Endothelial cell of umbilical vein (primary cell): ENCODE data around the gene OVOL1. TPM values are rescaled to one million over a fixed set of nuclear protein-coding genes. Genes with fewer than 3 reads are reported as not detected.

Source experiments
- BruUV-seq: library from RNA; stranded (reverse); fragments of 400-500 nt; replicated peaks from 2 replicates; lab custom pipeline; 2021; lab: Mats Ljungman, UMichigan
- CTCF ChIA-PET: fragments of 300-600, 350-600 bp; sonication (Branson Sonifier 250); formaldehyde crosslinking; loops from one replicate; lab custom pipeline; 2021; ENCODE audit warnings: antibody characterized with exemption, inconsistent platforms; lab: Charles Lee
- POLR2A ChIA-PET: fragments of 300-600, 350-600 bp; sonication (Branson Sonifier 250); formaldehyde crosslinking; loops from one replicate; lab custom pipeline; 2021; ENCODE audit warnings: antibody characterized with exemption, inconsistent platforms; lab: Charles Lee
- DNase-seq: peaks from one replicate; pipeline ENCODE4 v3.0.0-alpha.2; 2011; ENCODE audit warnings: low read depth, low spot score
- FAIRE-seq: peaks from 2 replicates; lab custom pipeline; 2011; peaks lifted over from hg19 to GRCh38; lab: Jason Lieb, UNC
- H2AFZ ChIP-seq: 2 replicates; pipeline ENCODE4 v1.6.0; 2012; ENCODE audit warnings: low read depth, low read length, control low read depth, inconsistent platforms
- H3K27ac ChIP-seq: 2 replicates; pipeline ENCODE4 v1.5.1; 2011; ENCODE audit warnings: low read depth, mild to moderate bottlenecking, control low read depth, low read length, moderate library complexity; ENCODE audit not compliant: insufficient read depth
- H3K27me3 ChIP-seq, 2 experiments: 2 replicates each; pipeline versions ENCODE4 v1.6.0 to v1.6.1; 2011; ENCODE audit warnings: low read length in 2 of 2, mixed read lengths in 1 of 2; ENCODE audit not compliant: control insufficient read depth in 2 of 2, insufficient read depth in 2 of 2
- H3K36me3 ChIP-seq, 2 experiments: 2 replicates in 1 of 2; 3 replicates in 1 of 2; pipeline ENCODE4 v1.5.1; 2011; ENCODE audit warnings: low read length in 2 of 2, mild to moderate bottlenecking in 1 of 2, moderate library complexity in 1 of 2; ENCODE audit not compliant: control insufficient read depth in 2 of 2, insufficient read depth in 2 of 2; ENCODE audit errors: extremely low read depth in 1 of 2
- H3K4me1 ChIP-seq: 3 replicates; pipeline ENCODE4 v1.5.1; 2011; ENCODE audit warnings: mild to moderate bottlenecking, low read length; ENCODE audit not compliant: control insufficient read depth, insufficient read depth; ENCODE audit errors: extremely low read depth
- H3K4me2 ChIP-seq: 2 replicates; pipeline ENCODE4 v1.6.1; 2011; ENCODE audit warnings: low read length, control low read depth, mixed read lengths; ENCODE audit not compliant: insufficient read depth
- H3K4me3 ChIP-seq, 3 experiments: fragments of 200-600 bp in 1 of 3; sonication (generic), shearing (Covaris generic) in 1 of 3; replicated peaks in 1 of 3; 2 replicates each; pipeline ENCODE4 v1.5.1; 2011 to 2016; ENCODE audit warnings: control low read depth in 3 of 3, low read length in 3 of 3, mild to moderate bottlenecking in 2 of 3, inconsistent platforms in 1 of 3, low read depth in 1 of 3, moderate library complexity in 1 of 3; ENCODE audit not compliant: insufficient read depth in 1 of 3
- H3K79me2 ChIP-seq: 2 replicates; pipeline ENCODE4 v1.6.0; 2012; ENCODE audit warnings: low read length, inconsistent platforms; ENCODE audit not compliant: control insufficient read depth, insufficient read depth
- H3K9ac ChIP-seq: replicated peaks from 2 replicates; pipeline ENCODE3; 2011; ENCODE audit warnings: low read length, control low read depth; ENCODE audit not compliant: insufficient read depth; ENCODE audit errors: extremely low read depth
- H3K9me1 ChIP-seq: replicated peaks from 3 replicates; pipeline ENCODE4 v1.6.0; 2011; ENCODE audit warnings: mild to moderate bottlenecking, low read length; ENCODE audit not compliant: control insufficient read depth, insufficient read depth; ENCODE audit errors: extremely low read depth
- H3K9me3 ChIP-seq: replicated peaks from 2 replicates; pipeline ENCODE4 v1.5.1; 2012; ENCODE audit warnings: low read length, inconsistent platforms; ENCODE audit not compliant: control insufficient read depth, insufficient read depth
- H4K20me1 ChIP-seq: replicated peaks from 2 replicates; pipeline ENCODE3; 2011; ENCODE audit warnings: mild to moderate bottlenecking, low read length; ENCODE audit not compliant: control insufficient read depth, insufficient read depth; ENCODE audit errors: extremely low read depth
- FOS ChIP-seq: IDR thresholded peaks from 2 replicates; pipeline ENCODE4 v1.6.1; 2011; ENCODE audit warnings: mild to moderate bottlenecking, low read length, moderate library complexity, borderline replicate concordance; ENCODE audit not compliant: insufficient read depth
- GATA2 ChIP-seq: IDR thresholded peaks from 2 replicates; pipeline ENCODE4 v1.7.0; 2011; ENCODE audit warnings: low read depth, mild to moderate bottlenecking, moderate library complexity, mixed read lengths, low read length; ENCODE audit not compliant: insufficient read length, insufficient read depth
- JUN ChIP-seq: IDR thresholded peaks from 2 replicates; pipeline ENCODE4 v1.6.1; 2011; ENCODE audit warnings: borderline replicate concordance, low read depth; ENCODE audit not compliant: insufficient read length, insufficient read depth
- MAX ChIP-seq: IDR thresholded peaks from 2 replicates; pipeline ENCODE4 v1.6.1; 2011; ENCODE audit not compliant: insufficient read depth, insufficient read length
- MYC ChIP-seq: IDR thresholded peaks from one replicate; pipeline ENCODE4 v1.6.1; 2011; ENCODE audit warnings: mild to moderate bottlenecking, low read depth, low read length
- POLR2AphosphoS5 ChIP-seq: IDR thresholded peaks from 2 replicates; pipeline ENCODE4 v1.6.1; 2012; ENCODE audit warnings: low read depth, mild to moderate bottlenecking, control low read depth, low read length, moderate library complexity; ENCODE audit not compliant: insufficient read depth
- dilution Hi-C: fragments of 300-500 bp; cut with MboI; formaldehyde crosslinking; loops from one replicate; pipeline ENCODE4 v1.15.0; 2019; ENCODE audit warnings: low sequenced_read_pairs; ENCODE audit not compliant: extremely low pct_ligation_motif_present
- intact Hi-C: fragments of 100-400 bp; cut with micrococcal nuclease; formaldehyde crosslinking; loops from one replicate; pipeline ENCODE4 v1.10.0; 2022
- polyA plus RNA-seq, 4 experiments: library from polyadenylated mRNA; depleted of rRNA in 3 of 4; stranded (reverse) in 3 of 4; unstranded in 1 of 4; fragments of >200 nt; gene quantifications; 2 replicates each; pipeline versions ENCODE4 v1.2.1 to v1.2.3, GENCODE V29; 2011 to 2012; ENCODE audit warnings: missing spikeins in 1 of 4
- total RNA-seq: library from RNA; stranded (reverse); gene quantifications from 2 replicates; pipeline ENCODE4 v1.2.3, GENCODE V29; 2021

OVOL1 gene
- total and polyA plus RNA-seq, 2 donors (not counting 3 experiments of a cell fraction or from before 2014, with no cell fraction given): not detected

- dilution Hi-C loops (no loop called here), intact Hi-C loops (no loop called here)
- H3K9me1 ChIP-seq: no peaks in the 10 kb centered on the region
- no peaks in the 10 kb centered on the region for H4K20me1 ChIP-seq
- no peak overlapping the region for H3K4me3 ChIP-seq
- no TSS peak for BruUV-seq
- DNase-seq (no peak), FAIRE-seq (no peak)
- H3K9ac ChIP-seq: no peak overlapping the region
- no peak overlapping the region for H2AFZ ChIP-seq
- peaks cover 12 to 15% of the 10 kb centered on the region in 2 experiments for H3K27me3 ChIP-seq
- no peaks in the 10 kb centered on the region for H3K79me2 ChIP-seq
- no peaks in the 10 kb centered on the region for H3K36me3 ChIP-seq
- no peaks in the 10 kb centered on the region for H3K4me1 ChIP-seq
- POLR2A ChIA-PET: no interaction called here
- no peaks in the 10 kb centered on the region for H3K9me3 ChIP-seq
- no peak overlapping the region for H3K27ac ChIP-seq
- CTCF ChIA-PET: interaction anchor here (1.5 to 3.0 kb wide), 4 partner anchors 9 to 64 kb away, joined by 4 to 16 read pairs (median 8); partner anchors contain the start of gene AP5B1
- TF ChIP-seq GATA2 (no peak), JUN (no peak)
- no peak overlapping the region for H3K4me2 ChIP-seq
Measured at GRCh38 chr11:65808744-65809341, 22.0 kb downstream of the OVOL1 start.

- Histone ChIP-seq H3K4me3 (no peak overlapping the region), H3K9ac (no peak overlapping the region), H3K36me3 (no peaks in the 10 kb centered on the region), H2AFZ (no peak overlapping the region), H3K9me1 (no peaks in the 10 kb centered on the region), H3K4me2 (no peak overlapping the region), H4K20me1 (no peaks in the 10 kb centered on the region), H3K9me3 (no peaks in the 10 kb centered on the region), H3K4me1 (no peaks in the 10 kb centered on the region), H3K27me3 (peaks cover 8 to 10% of the 10 kb centered on the region in 2 experiments), H3K27ac (no peak overlapping the region), H3K79me2 (no peaks in the 10 kb centered on the region)
- CTCF ChIA-PET: interaction anchor here (0.8 to 3.0 kb wide), 3 partner anchors 18 to 30 kb away, joined by 3 to 16 read pairs (median 4); partner anchors contain the start of gene AP5B1
- intact Hi-C loops: no loop called here
- dilution Hi-C loops: no loop called here
- no TSS peak for BruUV-seq
- POLR2A ChIA-PET: no interaction called here
- no peak for TF ChIP-seq MAX
- TF ChIP-seq MYC: no peak
- no peak for TF ChIP-seq FOS
- no peak for TF ChIP-seq POLR2AphosphoS5
- no peak for TF ChIP-seq GATA2
- FAIRE-seq: no peak
- no peak for DNase-seq
Measured at GRCh38 chr11:65809496-65809895, 22.6 kb downstream of the OVOL1 start.
